Mesodermal cell (in vitro differentiated cells): ENCODE measurements around the gene NKAIN2.

Source experiments
- H3K27ac ChIP-seq: 2 replicates; pipeline ENCODE4 v1.7.0; 2013; ENCODE audit warnings: mild to moderate bottlenecking, low read depth, low read length, moderate library complexity; ENCODE audit not compliant: severe bottlenecking
- H3K36me3 ChIP-seq: 2 replicates; pipeline ENCODE4 v1.7.1; 2013; ENCODE audit warnings: mild to moderate bottlenecking, low read length, moderate library complexity; ENCODE audit not compliant: control insufficient read depth, insufficient read depth
- H3K4me1 ChIP-seq: one replicate; pipeline ENCODE4 v1.7.1; 2013; ENCODE audit warnings: mild to moderate bottlenecking, low read length; ENCODE audit not compliant: insufficient read depth, control insufficient read depth, poor library complexity, severe bottlenecking
- H3K4me3 ChIP-seq: 2 replicates; pipeline ENCODE4 v1.7.0; 2013; ENCODE audit warnings: low read length, control low read depth, mild to moderate bottlenecking; ENCODE audit not compliant: insufficient read depth, poor library complexity, severe bottlenecking; ENCODE audit errors: extremely low read depth
- H3K9me3 ChIP-seq: 2 replicates; pipeline ENCODE4 v1.7.1; 2013; ENCODE audit warnings: mild to moderate bottlenecking, low read length, moderate library complexity; ENCODE audit not compliant: control insufficient read depth
- whole genome bisulfite sequencing, 2 experiments: methylation state at CpG; one replicate each; pipeline ENCODE4 v1.1.5; 2013; ENCODE audit warnings: missing lambda C conversion rate in 2 of 2; ENCODE audit not compliant: insufficient coverage in 2 of 2; 5-methylcytosine and 5-hydroxymethylcytosine counted together

The NKAIN2 gene

GRCh38 chr6:124793398-124793797 lies 989.7 kb downstream of the NKAIN2 start:
- Histone ChIP-seq H3K9me3 (no peaks in the 10 kb centered on the region), H3K27ac (no peak overlapping the region), H3K36me3 (no peaks in the 10 kb centered on the region), H3K4me1 (no peaks in the 10 kb centered on the region), H3K4me3 (no peak overlapping the region)

- Histone ChIP-seq H3K4me3 (no peak overlapping the region), H3K36me3 (no peaks in the 10 kb centered on the region), H3K4me1 (no peaks in the 10 kb centered on the region), H3K9me3 (no peaks in the 10 kb centered on the region), H3K27ac (no peak overlapping the region)
- WGBS, 2 experiments: 100% methylated on average over 3 of the region's 4 CpGs; no CpG with 5 or more reads in 1 of the 2 experiments
Measured at GRCh38 chr6:124795643-124796463, 992.2 kb downstream of the NKAIN2 start.

- no peaks in the 10 kb centered on the region for H3K4me1 ChIP-seq
- H3K4me3 ChIP-seq: no peak overlapping the region
- H3K36me3 ChIP-seq: no peaks in the 10 kb centered on the region
- no peak overlapping the region for H3K27ac ChIP-seq
- 71 to 80% methylated on average over 1 to 2 of the region's 4 CpGs for WGBS, 2 experiments
- no peaks in the 10 kb centered on the region for H3K9me3 ChIP-seq
Measured at GRCh38 chr6:124796464-124796970, 992.9 kb downstream of the NKAIN2 start.

GRCh38 chr6:124797224-124797623 lies 993.6 kb downstream of the NKAIN2 start:
- Histone ChIP-seq H3K9me3 (no peaks in the 10 kb centered on the region), H3K4me3 (no peak overlapping the region), H3K27ac (no peak overlapping the region), H3K36me3 (no peaks in the 10 kb centered on the region), H3K4me1 (no peaks in the 10 kb centered on the region)

GRCh38 chr6:124798942-124799496 lies 995.4 kb downstream of the NKAIN2 start:
- Histone ChIP-seq H3K36me3 (no peaks in the 10 kb centered on the region), H3K4me1 (no peaks in the 10 kb centered on the region), H3K9me3 (no peaks in the 10 kb centered on the region), H3K4me3 (no peak overlapping the region), H3K27ac (no peak overlapping the region)
- 67 to 79% methylated on average over 1 to 2 of the region's 3 CpGs for WGBS, 2 experiments

- Histone ChIP-seq H3K27ac (no peak overlapping the region), H3K4me3 (no peak overlapping the region), H3K36me3 (no peaks in the 10 kb centered on the region), H3K9me3 (no peaks in the 10 kb centered on the region), H3K4me1 (no peaks in the 10 kb centered on the region)
Measured at GRCh38 chr6:124799638-124800037, 996.0 kb downstream of the NKAIN2 start.

- H3K9me3 ChIP-seq: no peaks in the 10 kb centered on the region
- 67 to 78% methylated on average over 4 of the region's 6 CpGs for WGBS, 2 experiments
- H3K4me3 ChIP-seq: no peak overlapping the region
- no peaks in the 10 kb centered on the region for H3K36me3 ChIP-seq
- H3K4me1 ChIP-seq: no peaks in the 10 kb centered on the region
- H3K27ac ChIP-seq: no peak overlapping the region
Measured at GRCh38 chr6:124800222-124800621, 996.6 kb downstream of the NKAIN2 start.

GRCh38 chr6:124812067-124812466 lies 1008.4 kb downstream of the NKAIN2 start:
- 83 to 86% methylated on average over 1 of the region's 2 CpGs for WGBS, 2 experiments
- no peak overlapping the region for H3K4me3 ChIP-seq
- H3K9me3 ChIP-seq: no peaks in the 10 kb centered on the region
- H3K4me1 ChIP-seq: no peaks in the 10 kb centered on the region
- no peaks in the 10 kb centered on the region for H3K36me3 ChIP-seq
- no peak overlapping the region for H3K27ac ChIP-seq

GRCh38 chr6:124819346-124819745 lies 1015.7 kb downstream of the NKAIN2 start:
- Histone ChIP-seq H3K27ac (no peak overlapping the region), H3K4me3 (no peak overlapping the region), H3K9me3 (no peaks in the 10 kb centered on the region), H3K4me1 (no peaks in the 10 kb centered on the region), H3K36me3 (no peaks in the 10 kb centered on the region)
- 83 to 89% methylated on average over 3 to 4 of the region's 4 CpGs for WGBS, 2 experiments

- H3K36me3 ChIP-seq: no peaks in the 10 kb centered on the region
- H3K4me3 ChIP-seq: no peak overlapping the region
- no peaks in the 10 kb centered on the region for H3K9me3 ChIP-seq
- no peaks in the 10 kb centered on the region for H3K4me1 ChIP-seq
- H3K27ac ChIP-seq: no peak overlapping the region
Measured at GRCh38 chr6:124822204-124822613, 1018.5 kb downstream of the NKAIN2 start.

- Histone ChIP-seq H3K27ac (no peak overlapping the region), H3K36me3 (no peaks in the 10 kb centered on the region), H3K9me3 (no peaks in the 10 kb centered on the region), H3K4me3 (no peak overlapping the region), H3K4me1 (no peaks in the 10 kb centered on the region)
- WGBS, 2 experiments: 90% methylated on average over 3 of the region's 3 CpGs; no CpG with 5 or more reads in 1 of the 2 experiments
Measured at GRCh38 chr6:124822721-124823120, 1019.1 kb downstream of the NKAIN2 start.
